GM21576 (cell line): ENCODE data around the gene EDN2.

Experiments used
- ATAC-seq: cut with Tn5 transposase; IDR thresholded peaks from one replicate; pipeline ENCODE4 v1.9.1; 2021; ENCODE audit warnings: mild to moderate bottlenecking, moderate library complexity; ENCODE audit not compliant: unreplicated experiment

The EDN2 gene

DNA sequence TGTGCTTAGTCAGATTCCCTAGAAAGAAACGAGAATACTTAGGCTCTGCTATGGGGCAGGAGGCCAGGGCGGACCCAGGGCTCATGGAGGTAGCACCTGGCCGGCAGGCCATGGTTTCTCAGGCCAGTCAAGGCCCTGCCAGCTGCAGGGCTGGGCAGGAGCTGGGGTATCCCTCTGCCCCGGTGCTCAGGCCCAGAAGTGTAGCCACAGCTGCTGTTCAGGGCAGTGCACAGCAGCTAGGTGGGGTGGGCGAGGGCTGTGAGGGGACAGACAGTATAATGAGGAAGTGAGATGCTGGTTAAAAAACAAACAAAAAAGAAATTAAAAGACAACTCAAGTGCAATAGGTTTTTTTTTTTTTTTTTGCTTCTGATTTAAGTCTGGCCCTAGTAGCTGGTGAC, 34.0 kb upstream of the EDN2 start:
- no peak for ATAC-seq

DNA sequence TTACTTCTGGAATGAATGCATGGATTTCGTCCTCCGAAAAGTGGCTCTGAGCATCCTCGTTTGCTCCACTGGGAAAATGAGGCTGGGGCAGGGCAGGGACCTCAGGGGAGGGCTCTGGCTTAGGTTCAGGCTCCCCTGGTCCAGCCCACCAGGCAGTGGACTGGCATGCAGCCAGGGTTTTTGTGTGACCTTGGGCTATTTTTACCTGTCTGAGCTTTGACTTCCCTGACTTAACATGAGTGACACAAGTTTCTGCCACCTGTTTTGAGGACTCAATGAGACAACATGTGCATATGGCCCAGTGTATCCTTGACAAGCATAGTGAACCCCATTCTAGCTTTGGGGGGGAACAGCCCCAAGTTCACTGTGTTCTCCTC, 32.6 kb upstream of the EDN2 start:
- no peak for ATAC-seq

DNA sequence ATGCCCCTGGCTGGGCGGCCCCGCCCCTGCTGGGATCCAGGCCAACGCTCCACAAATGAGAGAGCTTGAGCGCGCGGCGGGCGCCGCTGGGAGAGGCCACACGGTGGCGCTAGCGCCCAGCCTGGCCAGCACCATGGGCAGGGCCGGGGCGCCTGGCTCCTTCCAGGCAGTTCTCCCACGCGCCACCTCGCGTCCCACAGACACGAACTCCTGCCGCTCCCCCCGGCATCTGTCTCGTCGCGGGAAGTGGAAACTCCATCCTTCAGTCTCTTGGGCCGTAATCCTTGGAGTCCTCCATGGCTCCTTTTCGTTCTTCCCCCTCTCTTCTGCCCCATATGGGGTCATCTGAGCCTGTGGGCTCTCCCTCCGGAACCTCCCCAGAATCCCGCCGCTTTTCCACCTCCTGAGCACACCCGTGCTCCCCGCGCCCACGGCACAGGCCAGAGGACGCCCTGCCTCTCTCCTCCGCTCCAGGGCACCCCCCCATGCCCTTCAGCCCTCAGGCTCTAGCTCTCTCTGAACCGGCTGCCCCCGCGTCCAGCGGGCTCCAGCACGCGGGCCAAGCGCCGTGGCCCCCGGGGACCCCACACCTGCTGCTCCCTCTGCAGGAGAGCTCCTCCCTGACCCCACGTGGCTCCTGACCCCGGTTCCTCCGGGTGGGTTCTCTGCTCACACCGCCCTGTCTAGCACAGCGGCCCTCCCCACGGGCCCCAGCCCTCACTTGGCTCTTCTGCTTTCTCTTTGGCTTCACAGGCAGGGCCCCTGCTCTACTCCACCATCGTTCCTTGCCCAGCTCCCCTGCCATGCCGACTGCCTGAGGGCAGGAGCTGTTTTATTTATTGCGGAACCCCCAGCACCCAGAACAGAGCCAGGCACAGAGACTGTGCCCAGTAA, 31.9 kb upstream of the EDN2 start:
- ATAC-seq, result peak; percentile 65

DNA sequence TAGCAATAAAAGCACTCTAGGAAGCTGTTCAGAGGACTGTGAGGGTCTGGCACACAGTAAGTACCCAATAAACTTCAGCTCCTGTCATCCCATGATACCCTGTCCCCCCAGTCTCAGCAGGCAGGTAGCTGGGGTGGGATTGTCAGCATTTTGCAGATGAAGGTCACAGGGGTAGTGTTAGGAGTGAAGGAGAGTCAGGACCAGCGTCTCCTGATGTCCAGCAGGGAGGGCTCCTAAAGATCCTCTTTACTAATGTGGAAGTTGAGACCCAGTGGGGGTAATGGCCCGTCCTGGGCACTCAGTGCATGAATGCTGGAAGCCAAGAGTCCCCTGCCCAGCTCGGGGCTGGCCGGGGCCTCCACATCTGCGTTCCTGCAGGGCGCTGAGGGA, 31.3 kb upstream of the EDN2 start:
- ATAC-seq, result no peak

DNA sequence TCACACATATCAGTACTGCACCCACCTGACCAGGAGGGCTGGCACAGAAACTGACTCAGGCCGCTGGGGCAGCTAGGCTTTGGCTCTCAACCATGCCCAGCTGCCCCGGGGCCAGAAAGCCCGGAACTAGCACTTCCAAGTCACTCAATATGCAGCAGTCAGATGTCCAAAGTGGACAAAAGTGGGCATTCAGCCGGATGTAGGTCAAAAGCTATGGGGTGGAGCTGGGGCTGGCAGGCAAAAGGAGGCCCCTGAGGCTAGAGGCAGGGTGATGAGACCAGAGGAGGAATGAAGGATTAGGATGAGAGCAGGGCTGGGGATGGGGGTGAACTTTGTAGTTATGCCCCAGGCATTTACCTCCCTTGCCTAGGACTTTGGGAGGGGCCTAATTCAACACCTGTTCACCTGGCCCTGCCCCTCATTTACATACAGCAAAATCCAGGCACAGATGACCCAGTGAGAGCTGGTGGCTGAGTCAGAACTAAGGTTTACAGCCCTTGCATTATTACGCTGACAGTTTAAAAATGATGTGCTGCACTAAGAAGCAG, 30.7 kb upstream of the EDN2 start:
- no peak for ATAC-seq

DNA sequence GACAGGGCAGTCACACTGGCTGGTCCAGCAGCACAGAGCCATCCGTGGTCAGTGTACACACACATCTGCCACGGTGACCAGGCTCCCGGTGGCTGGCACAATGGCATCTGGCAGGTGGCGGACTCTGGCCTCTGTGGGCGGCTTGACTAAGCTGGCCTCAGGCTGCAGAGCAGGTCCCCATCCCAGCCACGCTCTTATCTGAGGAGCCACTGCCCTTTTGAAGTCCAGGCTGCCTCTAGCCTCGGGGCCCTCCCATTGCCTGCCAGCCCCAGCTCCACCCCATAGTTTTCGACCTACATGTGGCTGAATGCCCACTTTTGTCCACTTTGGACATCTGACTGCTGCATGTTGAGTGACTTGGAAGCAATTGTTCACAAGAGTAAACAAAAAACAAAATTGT, 29.9 kb upstream of the EDN2 start:
- no peak for ATAC-seq

DNA sequence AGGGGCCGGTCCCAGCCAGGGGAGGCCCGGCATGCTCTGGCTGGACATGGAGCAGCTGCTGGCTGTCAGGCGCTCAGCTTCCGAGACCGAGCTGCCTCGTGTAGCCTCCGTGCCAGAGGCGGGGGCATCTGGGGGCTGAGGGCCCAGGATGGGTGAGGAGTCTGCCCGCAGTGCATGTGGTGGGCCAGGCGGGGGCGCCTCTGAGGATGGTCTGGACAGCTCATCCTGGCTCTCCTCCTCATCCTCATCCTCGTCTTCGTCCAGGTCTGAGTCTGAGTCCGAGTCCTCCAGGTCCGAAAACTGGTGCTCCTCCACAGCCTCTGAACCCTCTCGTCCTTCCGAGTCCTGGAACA, 28.9 kb upstream of the EDN2 start:
- no peak for ATAC-seq

DNA sequence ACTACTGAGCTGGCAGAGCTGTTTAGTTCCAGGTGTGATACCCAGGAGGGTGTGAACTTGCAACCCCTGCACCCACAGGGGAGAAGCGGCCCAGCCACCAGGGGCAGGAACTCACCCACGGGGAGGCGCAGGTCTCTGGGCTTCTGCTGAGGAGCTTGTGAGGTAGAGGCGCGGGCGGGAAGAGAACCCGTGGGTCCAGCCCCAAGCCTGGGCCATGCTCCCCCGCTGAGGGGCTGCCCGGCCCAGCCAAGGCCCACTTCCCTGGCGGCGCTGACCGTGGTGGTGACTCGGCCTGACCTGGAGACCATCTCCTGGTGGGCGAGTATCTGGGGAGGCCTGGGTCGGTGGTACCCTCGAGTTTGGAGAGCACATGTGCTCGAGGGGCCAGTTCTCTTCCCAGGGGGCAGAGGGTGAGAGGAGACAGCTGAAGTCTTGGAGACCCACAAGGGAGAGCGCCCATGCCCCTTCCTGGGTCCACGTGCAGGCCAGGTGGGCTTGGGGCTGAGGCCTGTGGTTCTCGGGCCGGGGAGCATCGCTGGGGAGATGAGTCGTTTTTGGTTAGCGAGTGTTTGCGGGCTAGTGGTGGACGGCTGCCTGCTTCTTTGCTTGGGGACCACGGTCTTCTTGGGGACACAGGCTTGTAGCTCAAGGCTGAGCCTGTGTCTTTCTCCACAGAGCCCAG, 28.4 kb upstream of the EDN2 start:
- no peak for ATAC-seq

DNA sequence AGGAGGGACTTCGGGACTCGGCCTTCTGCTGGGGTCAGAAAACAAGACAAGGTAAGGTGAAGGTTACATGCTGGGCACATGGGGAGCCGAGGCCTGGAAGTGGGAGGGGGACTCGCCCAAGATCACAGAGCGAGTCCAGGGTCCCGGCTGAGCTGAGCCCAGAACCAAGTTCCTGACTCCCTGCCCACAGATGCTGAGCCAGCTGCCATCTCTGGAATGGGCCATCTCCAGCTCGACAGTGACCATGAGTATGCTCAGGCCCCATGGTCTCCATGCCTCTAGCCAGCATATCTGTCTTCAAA, 26.7 kb upstream of the EDN2 start:
- no peak for ATAC-seq

DNA sequence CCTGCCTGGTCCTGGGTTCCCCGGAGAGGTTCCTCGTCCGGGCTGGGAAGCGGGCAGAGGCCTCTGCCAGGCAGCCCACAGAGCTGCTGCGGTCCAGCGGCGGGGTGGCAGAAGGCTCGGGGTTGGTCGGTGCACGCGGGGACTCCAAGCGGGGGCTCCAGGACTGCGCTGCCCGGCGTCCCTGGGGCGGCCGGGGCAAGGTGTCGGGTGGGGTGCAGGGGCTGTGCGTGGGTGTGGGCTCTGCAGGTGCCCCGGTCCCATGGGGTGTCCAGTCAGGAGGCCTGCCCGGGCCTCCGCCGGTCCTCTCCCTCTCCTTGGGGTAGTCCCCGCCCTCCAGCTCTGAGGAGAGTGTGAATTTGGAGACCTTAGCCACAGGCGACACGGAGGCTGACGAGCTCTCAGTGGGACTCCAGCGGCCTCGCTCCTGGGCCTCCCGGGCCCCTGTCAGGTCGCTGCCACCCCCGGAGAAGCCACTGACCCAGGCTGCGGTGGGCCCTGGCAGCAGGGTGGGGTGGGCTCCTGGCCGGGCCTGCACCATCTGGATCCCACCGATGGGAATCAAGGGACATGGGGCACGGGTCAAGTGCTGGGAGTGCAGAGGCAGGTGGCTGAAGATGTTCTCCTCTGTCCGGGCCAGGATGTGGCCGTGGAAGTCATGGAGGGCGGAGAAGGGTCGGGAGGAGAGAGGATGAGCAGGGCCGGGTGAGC, 26.2 kb upstream of the EDN2 start:
- no peak for ATAC-seq

DNA sequence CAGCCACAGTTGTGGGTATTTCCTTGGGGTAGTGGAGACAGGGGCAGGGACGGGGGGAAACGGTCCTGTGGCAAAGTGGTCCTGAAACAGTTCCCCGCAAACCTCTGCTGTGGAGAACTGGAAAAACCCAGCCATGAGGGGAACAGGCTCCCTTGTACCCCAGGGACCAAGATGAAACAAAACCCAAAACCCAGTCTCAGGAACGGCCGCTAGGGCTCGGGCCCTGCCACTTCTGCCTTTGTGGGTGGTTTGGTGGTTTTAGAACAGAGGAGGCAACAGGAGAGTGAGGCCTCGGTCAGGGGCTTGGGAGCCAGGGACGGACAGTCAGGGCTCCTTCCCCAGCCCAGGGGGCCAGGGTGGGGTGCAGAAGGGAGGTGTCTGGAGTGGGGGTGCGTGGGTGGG, 24.8 kb upstream of the EDN2 start:
- no peak for ATAC-seq

DNA sequence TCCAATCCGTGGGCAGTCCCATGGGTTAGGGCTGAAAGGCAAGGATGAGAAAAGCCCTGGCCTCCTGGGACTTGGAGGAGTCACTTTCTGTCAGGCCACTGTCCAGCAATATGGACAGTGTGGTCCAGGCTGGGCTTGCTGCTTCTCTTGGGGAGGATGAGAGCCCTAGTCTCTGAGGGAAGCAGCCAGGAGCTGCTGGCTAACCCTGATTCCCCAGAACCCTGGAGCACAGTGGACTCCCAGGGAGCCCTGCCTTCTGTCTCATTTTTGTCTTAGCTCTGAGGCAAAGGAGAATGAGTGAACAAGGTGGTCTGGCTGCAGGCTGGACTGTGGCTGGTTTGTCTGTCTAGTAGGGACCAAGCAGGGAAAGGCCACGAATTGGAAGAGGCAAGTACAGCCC, 23.8 kb upstream of the EDN2 start:
- ATAC-seq, result no peak

DNA sequence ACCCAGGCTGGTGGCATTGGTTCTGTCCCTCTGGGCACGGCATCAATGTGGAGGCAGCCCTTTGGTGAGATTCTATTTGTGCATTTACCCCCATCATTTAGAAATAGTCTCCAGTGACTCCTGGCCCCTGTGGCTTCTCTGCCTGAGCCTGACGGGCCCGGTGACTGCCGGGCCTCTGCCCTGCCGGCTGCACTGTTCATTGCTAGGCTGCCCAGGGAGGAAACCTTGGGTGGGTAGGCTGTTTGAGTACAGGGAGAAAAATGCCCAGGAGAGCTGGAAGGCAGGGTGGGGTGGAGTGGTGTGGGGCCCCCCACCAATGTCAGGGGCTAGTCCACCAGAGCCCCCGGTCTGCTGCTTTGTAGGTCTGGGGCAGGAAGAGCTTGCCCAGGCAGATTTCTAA, 23.4 kb upstream of the EDN2 start:
- ATAC-seq, result no peak

DNA sequence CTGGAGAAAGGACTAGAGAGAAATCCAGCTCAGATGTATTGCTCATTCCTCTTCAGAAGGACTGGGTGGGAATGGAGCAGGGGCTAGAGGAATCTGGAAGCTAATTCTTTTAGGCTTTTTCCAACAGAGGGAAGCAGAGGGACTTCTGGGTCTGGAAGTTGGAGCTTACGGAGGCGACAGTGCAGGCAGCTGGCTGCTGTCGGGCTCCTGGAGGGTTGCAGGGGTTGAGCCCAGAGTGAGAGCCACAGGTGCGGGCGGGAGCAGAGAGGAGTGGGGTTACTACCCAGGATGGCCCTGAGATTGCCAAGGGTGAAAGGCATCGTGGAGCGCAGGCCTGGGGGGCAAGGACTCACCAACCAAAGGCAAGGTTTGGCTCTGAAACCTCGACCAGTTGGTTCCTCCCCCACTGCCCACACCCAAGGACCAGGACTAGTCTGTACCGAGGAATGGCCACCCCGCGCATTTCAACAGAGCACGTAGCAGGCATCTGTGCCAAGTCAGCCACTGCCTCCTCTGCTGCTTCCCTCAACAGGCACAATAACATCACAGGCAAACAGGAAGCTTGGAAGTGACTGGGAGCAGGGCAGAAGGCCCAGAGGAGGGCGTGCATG, 22.7 kb upstream of the EDN2 start:
- no peak for ATAC-seq

DNA sequence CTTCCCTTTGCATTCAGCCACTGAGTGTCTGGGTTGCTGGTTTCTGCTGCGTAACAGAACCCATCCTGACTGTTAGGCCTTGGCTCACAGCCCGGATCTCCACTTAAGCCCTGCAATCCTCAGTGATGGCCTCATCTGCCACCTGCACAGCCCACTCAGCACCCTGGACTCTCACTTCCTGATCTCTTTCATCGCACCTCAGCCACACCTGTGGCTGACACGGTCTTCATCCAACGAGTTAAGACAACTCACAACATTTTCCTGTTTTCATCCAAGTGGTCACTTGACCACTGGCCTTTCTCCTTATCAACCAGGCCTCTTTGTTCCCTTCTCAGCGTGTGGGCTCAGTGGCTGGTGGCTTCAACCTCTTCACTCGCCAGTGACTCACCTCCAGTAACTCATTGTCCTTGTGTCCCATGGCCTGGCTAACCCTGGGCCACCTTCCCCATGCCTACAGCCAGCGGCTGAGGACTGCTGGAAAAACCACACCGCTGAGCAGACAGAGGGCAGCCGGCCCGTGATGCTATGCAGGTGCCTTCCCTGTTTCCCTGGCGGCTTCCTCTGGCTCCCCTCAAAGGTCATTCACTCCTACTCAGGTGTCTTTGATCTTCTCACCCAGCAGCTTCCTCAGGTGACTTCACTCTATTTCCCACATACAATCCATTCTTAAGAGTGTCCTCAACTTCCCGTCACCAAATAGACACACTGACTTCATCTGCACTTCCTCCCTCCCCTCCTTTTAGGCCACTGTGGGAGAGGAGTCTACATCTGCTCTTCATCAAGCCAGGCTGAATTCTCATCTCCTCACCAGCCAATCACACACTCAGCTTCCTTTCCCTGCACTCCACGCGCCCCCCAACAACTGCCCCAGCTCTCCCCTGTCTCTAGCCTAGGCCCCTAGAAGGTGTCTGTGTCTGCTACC, 19.9 kb upstream of the EDN2 start:
- ATAC-seq, result no peak

DNA sequence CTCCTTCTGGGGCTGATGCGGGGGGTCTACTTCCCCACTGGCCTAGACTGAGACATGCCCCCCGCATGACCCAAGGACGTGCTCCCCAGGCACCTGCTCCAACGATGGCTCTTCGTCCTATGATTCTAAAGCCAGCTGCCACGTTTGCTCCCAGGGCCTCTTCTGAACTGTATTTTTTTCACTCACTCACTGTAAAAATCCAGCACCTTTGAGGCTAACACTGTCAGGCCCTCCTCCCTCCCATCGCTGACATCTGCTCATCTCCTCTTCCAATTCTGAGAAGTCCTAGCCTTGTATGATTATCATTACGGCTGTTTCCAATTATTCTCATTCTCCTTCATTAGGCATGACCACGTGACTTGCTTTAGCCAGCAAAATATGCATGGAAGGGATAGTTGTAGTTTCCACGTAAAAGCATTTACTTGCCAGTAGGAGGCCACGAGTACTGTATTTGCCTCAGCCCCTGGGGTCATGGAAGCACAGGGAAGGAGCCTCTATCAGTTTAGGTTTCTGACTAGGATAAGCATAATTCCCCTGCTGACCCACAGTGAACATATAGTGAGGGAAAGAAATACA, 19.1 kb upstream of the EDN2 start:
- ATAC-seq, result no peak

DNA sequence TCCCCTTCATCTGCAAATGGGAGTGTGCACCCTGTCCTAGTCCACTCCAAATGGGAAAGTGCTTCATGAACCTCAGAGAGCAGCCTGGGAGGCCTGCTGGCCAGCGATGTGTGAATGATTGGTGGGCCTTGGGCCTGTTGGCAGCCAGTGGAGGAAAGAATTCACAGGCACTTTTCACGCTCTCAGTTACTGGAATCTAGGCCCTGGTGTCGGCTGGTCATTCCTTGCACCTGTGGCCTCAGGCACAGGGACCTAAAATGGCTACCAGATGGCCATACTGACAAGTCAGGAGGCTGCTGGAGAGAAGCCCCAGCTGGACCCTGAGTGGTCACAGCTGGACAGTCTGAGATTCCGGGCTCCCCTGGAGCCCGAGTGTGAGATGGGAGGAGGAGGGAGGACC, 18.4 kb upstream of the EDN2 start:
- no peak for ATAC-seq

DNA sequence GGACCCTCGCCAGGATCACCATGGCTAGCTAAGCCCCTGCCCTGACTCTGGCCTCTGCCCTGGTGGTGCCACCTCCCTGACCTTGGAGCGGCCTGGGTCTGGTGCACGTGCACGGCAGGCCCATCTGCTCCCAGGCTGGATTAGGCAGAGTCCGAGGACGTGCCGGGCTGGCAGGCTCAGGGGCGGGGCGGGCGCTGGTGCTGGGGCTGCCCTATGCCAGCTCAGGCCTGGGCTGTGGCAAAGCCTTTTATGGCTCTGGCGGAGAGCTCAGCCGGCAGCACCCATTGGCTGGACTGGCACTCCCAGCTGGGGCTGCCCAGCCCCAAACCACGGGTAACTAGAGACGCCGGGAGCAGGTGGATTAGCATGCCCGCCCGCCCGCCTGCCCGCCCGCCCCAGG, 17.1 kb upstream of the EDN2 start:
- no peak for ATAC-seq

DNA sequence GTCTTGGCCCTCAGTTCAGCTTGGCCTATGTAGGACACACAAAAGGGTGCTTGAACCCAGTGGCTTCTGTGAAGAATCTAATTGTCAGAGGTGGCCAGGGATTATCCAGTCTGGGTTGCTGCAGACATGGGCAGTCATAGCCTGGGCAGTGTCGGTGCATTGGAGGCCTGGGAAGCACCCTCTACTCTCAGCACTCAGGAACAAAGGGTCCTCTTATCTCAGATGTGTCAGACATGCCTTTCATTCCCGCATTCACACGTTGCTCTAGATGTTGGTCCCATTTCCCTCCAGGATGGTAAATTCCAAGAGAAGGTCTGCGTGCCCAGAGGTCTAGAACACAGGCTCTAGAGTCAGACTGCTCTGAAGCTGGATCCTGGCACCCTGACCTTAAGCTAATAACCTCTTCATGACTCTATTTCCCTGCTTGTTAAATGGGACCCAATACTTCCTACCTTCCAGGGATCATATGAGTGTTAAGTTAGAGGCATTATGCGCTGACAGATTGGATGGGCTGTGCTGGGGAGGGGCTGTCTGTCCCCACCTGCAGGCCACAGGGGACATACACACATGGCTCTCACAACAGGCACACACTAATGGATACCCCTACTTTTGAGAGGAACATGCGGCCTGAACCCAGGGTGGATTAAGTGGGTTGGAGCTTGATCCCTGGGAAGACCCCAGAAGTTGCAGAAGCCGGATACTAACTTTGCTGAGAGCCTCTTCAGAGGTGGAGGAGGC, 16.5 kb upstream of the EDN2 start:
- ATAC-seq, result no peak
